ENCODE data around the gene MED27. TPM values are rescaled to one million over a fixed set of nuclear protein-coding genes. Genes with fewer than 3 reads are reported as not detected.

Gene MED27
- total RNA-seq, 4 donors from 2014 or later: 8.2 to 18.9 (median 11.8) TPM

GRCh38 chr9:132114102-132114707, 34.5 kb upstream of the MED27 start:
- TF ChIP-seq POLR2A (IDR thresholded peaks at IDR 0.05) (no peak), EP300 (IDR thresholded peaks at IDR 0.05) (no peak)
- TF ChIP-seq, protein P1, sequence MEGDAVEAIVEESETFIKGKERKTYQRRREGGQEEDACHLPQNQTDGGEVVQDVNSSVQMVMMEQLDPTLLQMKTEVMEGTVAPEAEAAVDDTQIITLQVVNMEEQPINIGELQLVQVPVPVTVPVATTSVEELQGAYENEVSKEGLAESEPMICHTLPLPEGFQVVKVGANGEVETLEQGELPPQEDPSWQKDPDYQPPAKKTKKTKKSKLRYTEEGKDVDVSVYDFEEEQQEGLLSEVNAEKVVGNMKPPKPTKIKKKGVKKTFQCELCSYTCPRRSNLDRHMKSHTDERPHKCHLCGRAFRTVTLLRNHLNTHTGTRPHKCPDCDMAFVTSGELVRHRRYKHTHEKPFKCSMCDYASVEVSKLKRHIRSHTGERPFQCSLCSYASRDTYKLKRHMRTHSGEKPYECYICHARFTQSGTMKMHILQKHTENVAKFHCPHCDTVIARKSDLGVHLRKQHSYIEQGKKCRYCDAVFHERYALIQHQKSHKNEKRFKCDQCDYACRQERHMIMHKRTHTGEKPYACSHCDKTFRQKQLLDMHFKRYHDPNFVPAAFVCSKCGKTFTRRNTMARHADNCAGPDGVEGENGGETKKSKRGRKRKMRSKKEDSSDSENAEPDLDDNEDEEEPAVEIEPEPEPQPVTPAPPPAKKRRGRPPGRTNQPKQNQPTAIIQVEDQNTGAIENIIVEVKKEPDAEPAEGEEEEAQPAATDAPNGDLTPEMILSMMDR (IDR thresholded peaks at IDR 0.05): no peak
- 30 to 31% methylated on average over 18 of the region's 18 CpGs for WGBS, 2 donors

GRCh38 chr9:132109291-132109690, 29.6 kb upstream of the MED27 start:
- Histone ChIP-seq H3K4me1 (no peaks in the 10 kb centered on the region), H3K27me3 (no peaks in the 10 kb centered on the region), H3K9me3 (peaks cover 0 to under 1% (median 0%) of the 10 kb centered on the region in 4 donors), H3K4me3 (no peak overlapping the region), H3K36me3 (no peaks in the 10 kb centered on the region), H3K27ac (no peak overlapping the region)
- no peak for DNase-seq (ENCODE audit: low spot score in 2 of 2)
- TF ChIP-seq EP300 (IDR thresholded peaks at IDR 0.05) (no peak), POLR2A (IDR thresholded peaks at IDR 0.05) (no peak)
- TF ChIP-seq, protein P1 (IDR thresholded peaks at IDR 0.05): no peak
- 67 to 75% methylated on average over 5 of the region's 5 CpGs for WGBS, 2 donors

More at GRCh38 chr9:132114102-132114707, 34.5 kb upstream of the MED27 start:
- peak; percentile 22 to 32 for DNase-seq (ENCODE audit: low spot score in 2 of 2)
- no peak overlapping the region for H3K4me3 ChIP-seq
- H3K27ac ChIP-seq: no peak overlapping the region
- H3K27me3 ChIP-seq: peaks cover 0 to 4% of the 10 kb centered on the region in 2 donors
- no peaks in the 10 kb centered on the region for H3K9me3 ChIP-seq
- no peaks in the 10 kb centered on the region for H3K4me1 ChIP-seq
- H3K36me3 ChIP-seq: no peaks in the 10 kb centered on the region

DNA sequence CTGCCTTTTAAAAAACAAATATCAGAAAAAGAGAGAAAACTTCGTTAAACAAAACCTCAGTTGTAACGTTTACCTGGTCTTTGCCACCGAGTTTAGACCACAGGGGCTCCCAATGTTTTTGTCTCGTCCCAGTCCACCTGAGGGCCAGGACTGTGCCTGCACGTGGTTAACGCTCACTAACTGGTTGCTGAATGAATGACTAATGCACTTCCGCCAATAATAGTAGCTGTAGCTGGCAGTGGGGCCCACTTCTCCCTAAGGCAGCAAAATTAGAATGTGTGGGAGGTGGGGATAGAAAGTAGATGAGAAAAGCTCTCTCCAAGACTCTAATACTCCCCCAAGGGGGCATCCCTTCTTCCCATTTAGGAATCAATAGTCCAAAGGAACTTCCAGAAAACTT, 29.1 kb upstream of the MED27 start:
- TF ChIP-seq, protein P1 (IDR thresholded peaks at IDR 0.05): no peak
- TF ChIP-seq POLR2A (IDR thresholded peaks at IDR 0.05) (no peak), EP300 (IDR thresholded peaks at IDR 0.05) (no peak)
- H3K27ac ChIP-seq: no peak overlapping the region
- H3K36me3 ChIP-seq: no peaks in the 10 kb centered on the region
- H3K4me3 ChIP-seq: no peak overlapping the region
- no peak for DNase-seq (ENCODE audit: low spot score in 2 of 2)
- 59 to 61% methylated on average over 7 of the region's 7 CpGs for WGBS, 2 donors
- H3K4me1 ChIP-seq: no peaks in the 10 kb centered on the region
- no peaks in the 10 kb centered on the region for H3K27me3 ChIP-seq
- H3K9me3 ChIP-seq: peaks cover 0 to 4% (median 0%) of the 10 kb centered on the region in 4 donors

GRCh38 chr9:132099741-132100407, 20.2 kb upstream of the MED27 start:
- H3K27ac ChIP-seq: no peak overlapping the region
- H3K9me3 ChIP-seq: peaks cover 0 to 27% (median 0%) of the 10 kb centered on the region in 4 donors
- no peak overlapping the region for H3K4me3 ChIP-seq
- H3K27me3 ChIP-seq: peaks cover 0 to 7% of the 10 kb centered on the region in 2 donors
- H3K36me3 ChIP-seq: no peaks in the 10 kb centered on the region
- no peak for DNase-seq (ENCODE audit: low spot score in 2 of 2)
- WGBS, 2 donors: 63 to 70% methylated on average over 8 of the region's 8 CpGs
- TF ChIP-seq POLR2A (IDR thresholded peaks at IDR 0.05): no peak
- TF ChIP-seq EP300 (IDR thresholded peaks at IDR 0.05): no peak
- TF ChIP-seq, protein P1 (IDR thresholded peaks at IDR 0.05): no peak
- H3K4me1 ChIP-seq: no peaks in the 10 kb centered on the region

DNA sequence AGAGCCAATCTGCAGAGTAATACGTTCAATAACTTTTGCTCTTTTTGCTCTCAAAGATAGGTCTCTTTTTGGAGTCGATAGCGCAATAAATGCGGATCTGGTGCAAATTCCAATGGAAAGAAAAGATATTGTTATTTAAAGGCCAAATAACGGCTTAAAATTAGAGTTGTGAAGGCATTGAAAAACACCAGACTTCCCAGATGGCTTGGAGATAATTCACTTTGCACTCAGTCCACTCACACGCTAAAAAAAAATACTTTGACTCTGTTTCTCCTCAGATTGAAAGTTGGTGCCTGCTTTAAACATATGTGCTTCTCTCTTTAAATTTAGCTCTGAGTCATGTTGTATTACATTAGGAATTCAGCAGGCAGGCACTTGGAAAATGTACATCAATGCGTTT, 19.5 kb upstream of the MED27 start:
- TF ChIP-seq EP300 (IDR thresholded peaks at IDR 0.05) (no peak), POLR2A (IDR thresholded peaks at IDR 0.05) (no peak)
- TF ChIP-seq, protein P1 (IDR thresholded peaks at IDR 0.05): no peak
- H3K9me3 ChIP-seq: peaks cover 0 to 25% (median 0%) of the 10 kb centered on the region in 4 donors
- H3K27ac ChIP-seq: no peak overlapping the region
- peaks cover 0 to 7% of the 10 kb centered on the region in 2 donors for H3K27me3 ChIP-seq
- WGBS, 2 donors: 78% methylated on average over 7 of the region's 7 CpGs
- DNase-seq (ENCODE audit: low spot score in 2 of 2): no peak
- no peaks in the 10 kb centered on the region for H3K4me1 ChIP-seq
- H3K4me3 ChIP-seq: no peak overlapping the region
- H3K36me3 ChIP-seq: no peaks in the 10 kb centered on the region
